Uterus (tissue), 2 donors: ENCODE data around the gene RAB19.

ENCODE experiments used
- POLR2A ChIP-seq, 2 donors: fragments of 450-650 bp; IDR thresholded peaks; one replicate each; pipeline ENCODE4 v1.6.1; 2016; ENCODE audit warnings: antibody characterized with exemption in 2 of 2, mild to moderate bottlenecking in 1 of 2, moderate library complexity in 1 of 2
- TF ChIP-seq, protein P1 (sequence below), 4 experiments: fragments of 200-600 bp in 2 of 4; fragments of 450-650 bp in 2 of 4; sonication (generic) in 2 of 4; IDR thresholded peaks; one replicate each; pipeline ENCODE4 v1.5.1; 2016 to 2019; ENCODE audit warnings: antibody characterized with exemption in 4 of 4, mild to moderate bottlenecking in 2 of 4, moderate library complexity in 1 of 4

DNA sequence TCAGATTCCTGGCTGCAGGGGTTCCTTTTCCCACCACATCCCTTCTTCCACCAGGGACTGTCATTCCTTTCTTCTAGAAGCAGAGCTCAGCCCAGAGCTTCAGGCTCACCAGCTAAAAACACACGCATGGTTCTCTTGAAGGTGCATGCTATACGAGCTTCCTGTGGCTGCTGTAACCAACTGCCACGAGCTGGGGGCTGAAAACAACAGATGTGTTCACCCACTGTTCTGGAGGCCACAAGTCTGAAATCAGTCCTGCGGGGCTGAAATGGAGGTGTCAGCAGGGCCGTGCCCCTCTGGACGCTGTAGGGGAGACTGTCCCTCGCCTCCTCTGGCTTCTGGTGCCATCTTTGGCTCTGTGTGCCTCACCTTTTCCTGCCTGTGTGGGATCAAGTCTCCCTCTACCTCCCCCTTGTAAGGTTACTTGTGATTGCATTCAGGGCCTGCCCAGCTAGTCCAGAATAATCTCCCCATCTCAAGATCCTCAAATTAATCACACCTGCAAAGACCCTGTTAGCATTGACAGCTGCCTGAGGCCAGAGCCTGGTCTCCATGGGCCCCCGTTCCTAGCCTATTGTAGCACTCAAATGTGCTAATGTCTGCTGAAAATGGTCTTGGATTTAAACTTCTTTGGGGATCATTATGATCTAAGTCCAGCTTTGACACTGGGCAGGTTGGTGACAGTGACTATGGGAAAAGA, 13.7 kb downstream of the RAB19 start:
- no peak for TF ChIP-seq POLR2A (IDR thresholded peaks at IDR 0.05)
- TF ChIP-seq, protein P1, sequence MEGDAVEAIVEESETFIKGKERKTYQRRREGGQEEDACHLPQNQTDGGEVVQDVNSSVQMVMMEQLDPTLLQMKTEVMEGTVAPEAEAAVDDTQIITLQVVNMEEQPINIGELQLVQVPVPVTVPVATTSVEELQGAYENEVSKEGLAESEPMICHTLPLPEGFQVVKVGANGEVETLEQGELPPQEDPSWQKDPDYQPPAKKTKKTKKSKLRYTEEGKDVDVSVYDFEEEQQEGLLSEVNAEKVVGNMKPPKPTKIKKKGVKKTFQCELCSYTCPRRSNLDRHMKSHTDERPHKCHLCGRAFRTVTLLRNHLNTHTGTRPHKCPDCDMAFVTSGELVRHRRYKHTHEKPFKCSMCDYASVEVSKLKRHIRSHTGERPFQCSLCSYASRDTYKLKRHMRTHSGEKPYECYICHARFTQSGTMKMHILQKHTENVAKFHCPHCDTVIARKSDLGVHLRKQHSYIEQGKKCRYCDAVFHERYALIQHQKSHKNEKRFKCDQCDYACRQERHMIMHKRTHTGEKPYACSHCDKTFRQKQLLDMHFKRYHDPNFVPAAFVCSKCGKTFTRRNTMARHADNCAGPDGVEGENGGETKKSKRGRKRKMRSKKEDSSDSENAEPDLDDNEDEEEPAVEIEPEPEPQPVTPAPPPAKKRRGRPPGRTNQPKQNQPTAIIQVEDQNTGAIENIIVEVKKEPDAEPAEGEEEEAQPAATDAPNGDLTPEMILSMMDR (IDR thresholded peaks at IDR 0.05): no peak
